ENCODE results near the gene RNASE13.

DNA sequence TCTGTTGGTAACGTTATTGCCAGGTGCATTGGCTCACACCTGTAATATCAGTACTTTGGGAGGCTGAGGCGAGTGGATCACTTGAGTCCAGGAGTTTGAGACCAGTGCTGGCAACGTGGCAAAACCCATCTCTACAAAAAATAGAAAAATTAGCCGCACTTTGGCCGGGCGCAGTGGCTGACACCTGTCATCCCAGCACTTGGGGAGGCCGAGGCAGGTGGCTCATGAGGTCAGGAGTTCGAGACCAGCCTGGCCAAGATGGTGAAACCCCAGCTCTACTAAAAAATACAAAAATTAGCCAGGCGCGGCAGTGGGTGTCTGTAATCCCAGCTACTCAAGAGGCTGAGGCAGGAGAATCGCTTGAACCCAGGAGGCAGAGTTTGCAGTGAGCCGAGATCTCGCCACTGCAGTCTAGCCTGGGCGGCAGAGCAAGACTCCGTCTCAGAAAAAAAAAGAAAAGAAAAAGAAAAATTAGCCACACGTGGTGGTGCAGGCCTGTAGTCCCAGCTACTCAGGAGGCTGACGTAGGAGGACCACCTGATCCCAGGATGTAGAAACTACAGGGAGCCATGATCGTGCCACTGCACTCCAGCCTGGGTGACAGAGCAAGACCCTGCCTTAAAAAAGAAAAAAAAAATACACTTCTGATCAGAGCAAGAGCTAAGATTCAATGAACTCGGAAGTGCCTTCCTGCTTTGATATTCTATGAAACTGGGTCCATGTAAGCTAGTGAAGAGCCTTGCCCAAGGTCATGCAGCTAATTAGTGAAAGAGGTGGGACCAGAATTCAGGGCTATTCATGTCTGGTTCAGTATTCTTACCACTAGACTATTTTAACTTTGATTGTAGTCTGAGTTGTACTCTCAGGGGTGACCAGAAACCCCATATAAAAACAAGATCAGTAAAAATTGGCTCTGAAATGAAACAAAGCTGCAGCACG lies 18.8 kb upstream of the RNASE13 start:
- TF ChIP-seq, protein P1, sequence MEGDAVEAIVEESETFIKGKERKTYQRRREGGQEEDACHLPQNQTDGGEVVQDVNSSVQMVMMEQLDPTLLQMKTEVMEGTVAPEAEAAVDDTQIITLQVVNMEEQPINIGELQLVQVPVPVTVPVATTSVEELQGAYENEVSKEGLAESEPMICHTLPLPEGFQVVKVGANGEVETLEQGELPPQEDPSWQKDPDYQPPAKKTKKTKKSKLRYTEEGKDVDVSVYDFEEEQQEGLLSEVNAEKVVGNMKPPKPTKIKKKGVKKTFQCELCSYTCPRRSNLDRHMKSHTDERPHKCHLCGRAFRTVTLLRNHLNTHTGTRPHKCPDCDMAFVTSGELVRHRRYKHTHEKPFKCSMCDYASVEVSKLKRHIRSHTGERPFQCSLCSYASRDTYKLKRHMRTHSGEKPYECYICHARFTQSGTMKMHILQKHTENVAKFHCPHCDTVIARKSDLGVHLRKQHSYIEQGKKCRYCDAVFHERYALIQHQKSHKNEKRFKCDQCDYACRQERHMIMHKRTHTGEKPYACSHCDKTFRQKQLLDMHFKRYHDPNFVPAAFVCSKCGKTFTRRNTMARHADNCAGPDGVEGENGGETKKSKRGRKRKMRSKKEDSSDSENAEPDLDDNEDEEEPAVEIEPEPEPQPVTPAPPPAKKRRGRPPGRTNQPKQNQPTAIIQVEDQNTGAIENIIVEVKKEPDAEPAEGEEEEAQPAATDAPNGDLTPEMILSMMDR (IDR thresholded peaks at IDR 0.05), result no peak
- TF ChIP-seq POLR2AphosphoS5 (IDR thresholded peaks at IDR 0.05), result no peak
- TF ChIP-seq POLR2A (IDR thresholded peaks at IDR 0.05), result no peak
